Transverse colon (tissue), 3 donors: ENCODE measurements around the gene CHMP4B.
A peak's percentile ranks its signal among the peaks of the same experiment; 100 is the strongest.

Experiments
- EP300 ChIP-seq: sonication (generic); formaldehyde crosslinking; IDR thresholded peaks from one replicate; pipeline ENCODE4 v1.6.1; 2017; ENCODE audit warnings: antibody characterized with exemption, low read depth
- POLR2A ChIP-seq: fragments of 450-650 bp; IDR thresholded peaks from one replicate; pipeline ENCODE4 v1.6.1; 2016; ENCODE audit warnings: antibody characterized with exemption, mild to moderate bottlenecking, moderate library complexity
- POLR2AphosphoS5 ChIP-seq, 3 donors: sonication (generic); formaldehyde crosslinking; IDR thresholded peaks; one replicate each; pipeline ENCODE4 v1.6.1; 2016; ENCODE audit warnings: antibody characterized with exemption in 3 of 3

GRCh38 chr20:33835615-33836172 lies 24.5 kb downstream of the CHMP4B start:
- TF ChIP-seq POLR2A (no peak), EP300 (no peak), POLR2AphosphoS5 (IDR thresholded peaks at IDR 0.05) (peak in 1 of 3 donors; percentile 35)
